ENCODE results near the gene ZCCHC4. TPM values are rescaled to one million over a fixed set of nuclear protein-coding genes. Genes with fewer than 3 reads are reported as not detected.

ZCCHC4 gene
- total RNA-seq, 1 donor from 2014 or later = 9.0 TPM

DNA sequence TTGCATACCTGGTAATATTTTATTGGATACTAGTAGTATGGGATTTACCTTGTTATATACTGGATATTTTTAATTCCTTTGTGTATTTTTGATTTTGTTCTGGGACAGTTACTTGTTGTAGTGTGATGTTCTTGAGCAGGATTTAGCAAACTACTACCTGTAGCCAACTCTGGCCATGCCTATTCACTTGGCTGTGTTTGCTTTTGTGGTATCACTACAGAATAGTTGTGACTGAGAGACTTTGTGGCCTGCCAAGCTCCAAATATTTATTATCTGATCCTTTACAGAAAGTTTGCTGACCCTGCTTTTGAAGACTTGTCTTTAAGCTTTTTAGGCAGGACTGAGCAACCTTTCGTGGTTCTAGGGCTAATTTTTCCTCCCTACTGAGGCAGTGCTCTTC is 17.8 kb downstream of the ZCCHC4 start:
- H3K4me3 Mint-ChIP-seq (ENCODE audit: unreplicated experiment) = no peak overlapping the region
- H3K27ac Mint-ChIP-seq (ENCODE audit: unreplicated experiment) = no peak overlapping the region
- no peaks in the 10 kb centered on the region for H3K9me3 Mint-ChIP-seq (ENCODE audit: unreplicated experiment)
- H3K4me1 Mint-ChIP-seq (ENCODE audit: unreplicated experiment) = no peaks in the 10 kb centered on the region
- no peaks in the 10 kb centered on the region for H3K36me3 Mint-ChIP-seq (ENCODE audit: low read depth, unreplicated experiment)
- no peak for TF ChIP-seq CTCF (IDR thresholded peaks at IDR 0.05; ENCODE audit: unreplicated experiment)
- H3K27me3 Mint-ChIP-seq (ENCODE audit: unreplicated experiment) = no peaks in the 10 kb centered on the region
- no peak for DNase-seq (ENCODE audit: low spot score)

- H3K4me1 Mint-ChIP-seq (ENCODE audit: unreplicated experiment) = no peaks in the 10 kb centered on the region
- H3K27me3 Mint-ChIP-seq (ENCODE audit: unreplicated experiment) = no peaks in the 10 kb centered on the region
- H3K4me3 Mint-ChIP-seq (ENCODE audit: unreplicated experiment) = no peak overlapping the region
- H3K9me3 Mint-ChIP-seq (ENCODE audit: unreplicated experiment) = no peaks in the 10 kb centered on the region
- no peaks in the 10 kb centered on the region for H3K36me3 Mint-ChIP-seq (ENCODE audit: low read depth, unreplicated experiment)
- TF ChIP-seq CTCF (IDR thresholded peaks at IDR 0.05; ENCODE audit: unreplicated experiment) = no peak
- H3K27ac Mint-ChIP-seq (ENCODE audit: unreplicated experiment) = no peak overlapping the region
- no peak for DNase-seq (ENCODE audit: low spot score)
Observed at GRCh38 chr4:25330905-25331808, 18.6 kb downstream of the ZCCHC4 start.

- Mint-ChIP-seq H3K27ac (ENCODE audit: unreplicated experiment) (no peak overlapping the region), H3K27me3 (ENCODE audit: unreplicated experiment) (no peaks in the 10 kb centered on the region), H3K9me3 (ENCODE audit: unreplicated experiment) (no peaks in the 10 kb centered on the region), H3K36me3 (ENCODE audit: low read depth, unreplicated experiment) (no peaks in the 10 kb centered on the region), H3K4me1 (ENCODE audit: unreplicated experiment) (no peaks in the 10 kb centered on the region), H3K4me3 (ENCODE audit: unreplicated experiment) (no peak overlapping the region)
- no peak for TF ChIP-seq CTCF (IDR thresholded peaks at IDR 0.05; ENCODE audit: unreplicated experiment)
- no peak for DNase-seq (ENCODE audit: low spot score)
Observed at GRCh38 chr4:25343671-25344070, 31.1 kb downstream of the ZCCHC4 start.

DNA sequence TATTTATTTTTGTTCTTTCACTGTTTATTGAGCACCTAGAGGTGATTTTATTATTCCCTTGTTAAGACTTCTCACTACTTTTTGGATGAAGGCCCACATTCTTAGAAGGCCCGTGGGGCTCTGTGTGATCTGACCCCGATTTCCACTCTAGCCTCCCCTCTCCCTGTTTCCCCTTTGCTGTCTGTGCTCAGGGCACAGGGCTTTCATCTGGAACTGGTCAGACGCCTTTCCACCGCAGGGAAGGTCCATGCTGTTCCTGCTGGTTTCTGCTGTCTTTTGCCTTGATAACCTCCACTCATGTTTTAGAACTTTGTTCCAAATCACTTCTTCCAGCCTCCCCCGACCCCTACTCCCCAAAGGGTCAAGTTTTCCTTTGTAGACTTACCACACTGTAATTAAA is 33.2 kb downstream of the ZCCHC4 start:
- no peaks in the 10 kb centered on the region for H3K36me3 Mint-ChIP-seq (ENCODE audit: low read depth, unreplicated experiment)
- H3K27ac Mint-ChIP-seq (ENCODE audit: unreplicated experiment) = no peak overlapping the region
- no peaks in the 10 kb centered on the region for H3K27me3 Mint-ChIP-seq (ENCODE audit: unreplicated experiment)
- no peak overlapping the region for H3K4me3 Mint-ChIP-seq (ENCODE audit: unreplicated experiment)
- TF ChIP-seq CTCF (IDR thresholded peaks at IDR 0.05; ENCODE audit: unreplicated experiment) = no peak
- DNase-seq (ENCODE audit: low spot score) = no peak
- H3K4me1 Mint-ChIP-seq (ENCODE audit: unreplicated experiment) = no peaks in the 10 kb centered on the region
- no peaks in the 10 kb centered on the region for H3K9me3 Mint-ChIP-seq (ENCODE audit: unreplicated experiment)

GRCh38 chr4:25346913-25347312 is 34.3 kb downstream of the ZCCHC4 start:
- H3K9me3 Mint-ChIP-seq (ENCODE audit: unreplicated experiment) = no peaks in the 10 kb centered on the region
- TF ChIP-seq CTCF (IDR thresholded peaks at IDR 0.05; ENCODE audit: unreplicated experiment) = no peak
- H3K36me3 Mint-ChIP-seq (ENCODE audit: low read depth, unreplicated experiment) = no peaks in the 10 kb centered on the region
- no peak overlapping the region for H3K4me3 Mint-ChIP-seq (ENCODE audit: unreplicated experiment)
- no peaks in the 10 kb centered on the region for H3K4me1 Mint-ChIP-seq (ENCODE audit: unreplicated experiment)
- H3K27me3 Mint-ChIP-seq (ENCODE audit: unreplicated experiment) = no peaks in the 10 kb centered on the region
- H3K27ac Mint-ChIP-seq (ENCODE audit: unreplicated experiment) = no peak overlapping the region
- DNase-seq (ENCODE audit: low spot score) = no peak
